GM21576 (cell line): Measurements from ENCODE around the gene UCKL1.

Experiments
- ATAC-seq: cut with Tn5 transposase; IDR thresholded peaks from one replicate; pipeline ENCODE4 v1.9.1; 2021; ENCODE audit warnings: mild to moderate bottlenecking, moderate library complexity; ENCODE audit not compliant: unreplicated experiment

The UCKL1 gene

GRCh38 chr20:63893999-63894357 lies 62.2 kb downstream of the UCKL1 start:
- ATAC-seq: no peak

DNA sequence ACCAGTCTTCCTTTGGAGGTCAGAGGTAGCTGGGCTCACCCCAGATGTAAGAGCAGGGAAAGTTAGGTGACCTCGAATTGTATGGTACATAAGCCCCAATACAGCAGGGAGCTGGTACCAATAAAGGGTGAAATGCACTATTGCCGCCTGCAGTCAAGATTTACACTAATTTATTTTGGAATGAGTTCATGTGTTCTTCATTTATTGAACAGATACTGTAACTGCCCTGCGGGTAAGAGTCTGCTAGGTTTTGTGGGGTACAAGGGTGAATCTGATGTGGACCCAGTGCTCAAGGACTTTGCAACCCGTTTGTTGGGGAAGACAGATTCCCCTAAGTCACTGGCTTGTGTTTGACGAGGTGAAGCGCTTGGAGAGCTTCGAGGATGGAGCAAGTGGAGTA lies 63.8 kb downstream of the UCKL1 start:
- ATAC-seq: no peak

DNA sequence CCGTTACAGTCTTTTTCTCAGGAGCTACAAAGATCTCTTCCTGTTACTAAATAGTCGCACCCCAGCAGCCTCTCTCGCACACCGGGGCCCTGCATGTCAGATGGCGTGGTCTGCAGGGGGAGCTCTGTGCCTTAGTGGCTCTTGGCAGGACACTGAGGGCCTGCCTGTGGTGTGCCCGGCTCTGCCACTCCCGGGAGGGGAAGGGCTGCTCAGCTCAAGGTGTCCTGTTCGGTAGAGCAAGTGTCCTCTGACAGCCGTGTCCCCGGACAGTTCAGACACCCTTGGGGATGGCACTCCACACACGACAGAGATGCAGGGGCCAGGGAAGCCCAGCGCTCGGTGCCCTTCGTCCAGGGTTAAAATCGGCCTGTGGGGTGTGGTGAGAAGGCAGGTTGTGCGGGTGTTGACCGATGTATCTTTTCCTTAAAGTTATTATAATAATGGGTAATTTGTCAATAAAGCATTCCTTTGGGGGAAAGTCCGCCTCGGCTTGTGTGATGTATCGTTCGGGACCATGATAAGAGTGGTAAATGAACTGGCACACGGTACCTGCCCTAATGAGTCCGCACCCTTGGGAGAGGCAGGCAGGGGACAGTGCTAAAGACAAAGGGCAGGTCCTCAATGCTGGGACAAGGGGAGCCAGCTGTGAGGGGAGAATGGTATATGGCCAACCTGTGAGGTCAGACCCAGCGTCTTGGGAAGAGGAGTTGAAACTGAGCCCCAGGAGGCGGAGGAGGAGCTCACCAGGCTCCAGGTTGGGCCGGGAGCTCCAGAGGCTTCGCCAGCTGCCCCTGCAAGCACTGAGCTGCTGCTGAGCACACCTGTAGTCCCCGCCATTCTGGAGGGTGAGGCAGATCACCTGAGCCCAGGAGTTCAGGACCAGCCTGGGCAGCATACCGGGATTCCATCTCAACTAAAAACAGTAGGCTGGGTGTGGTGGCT lies 64.9 kb downstream of the UCKL1 start:
- no peak for ATAC-seq

- ATAC-seq: no peak
Measured at GRCh38 chr20:63890616-63891015, 65.6 kb downstream of the UCKL1 start.

DNA sequence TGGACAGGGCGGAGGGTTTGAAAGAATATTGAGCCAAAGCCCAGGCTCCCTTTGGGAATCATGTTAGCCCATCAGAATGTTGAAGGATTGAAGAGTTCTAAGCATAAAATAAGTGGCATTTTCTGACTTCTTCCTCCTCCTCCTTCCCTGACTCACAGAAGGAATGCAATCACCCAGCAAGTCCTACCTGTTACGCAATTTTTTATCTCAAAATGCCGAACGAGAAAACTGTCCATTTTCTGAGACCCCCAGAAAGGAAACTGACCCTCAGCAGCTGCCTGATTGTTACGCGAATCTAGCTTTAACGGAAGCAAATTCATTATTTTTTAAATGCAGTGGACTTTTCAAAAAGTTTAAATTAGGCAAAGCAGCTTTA lies 66.0 kb downstream of the UCKL1 start:
- no peak for ATAC-seq
